ENCODE data around the gene RALGAPA2. TPM values are rescaled to one million over a fixed set of nuclear protein-coding genes. Genes with fewer than 3 reads are reported as not detected.

Gene RALGAPA2
- total and polyA plus RNA-seq, 2 of the 13 experiments (the other 11 are each of a cell fraction or from before 2014, with no cell fraction given): 13.8 to 17.7 TPM

- no peak for TF ChIP-seq LRRFIP1 (CRISPR knock-in tag; conservative IDR thresholded peaks at IDR 0.05)
- TF ChIP-seq ZMYM4 (CRISPR knock-in tag; IDR thresholded peaks at IDR 0.05): peak; percentile 65
- TF ChIP-seq, protein P1, sequence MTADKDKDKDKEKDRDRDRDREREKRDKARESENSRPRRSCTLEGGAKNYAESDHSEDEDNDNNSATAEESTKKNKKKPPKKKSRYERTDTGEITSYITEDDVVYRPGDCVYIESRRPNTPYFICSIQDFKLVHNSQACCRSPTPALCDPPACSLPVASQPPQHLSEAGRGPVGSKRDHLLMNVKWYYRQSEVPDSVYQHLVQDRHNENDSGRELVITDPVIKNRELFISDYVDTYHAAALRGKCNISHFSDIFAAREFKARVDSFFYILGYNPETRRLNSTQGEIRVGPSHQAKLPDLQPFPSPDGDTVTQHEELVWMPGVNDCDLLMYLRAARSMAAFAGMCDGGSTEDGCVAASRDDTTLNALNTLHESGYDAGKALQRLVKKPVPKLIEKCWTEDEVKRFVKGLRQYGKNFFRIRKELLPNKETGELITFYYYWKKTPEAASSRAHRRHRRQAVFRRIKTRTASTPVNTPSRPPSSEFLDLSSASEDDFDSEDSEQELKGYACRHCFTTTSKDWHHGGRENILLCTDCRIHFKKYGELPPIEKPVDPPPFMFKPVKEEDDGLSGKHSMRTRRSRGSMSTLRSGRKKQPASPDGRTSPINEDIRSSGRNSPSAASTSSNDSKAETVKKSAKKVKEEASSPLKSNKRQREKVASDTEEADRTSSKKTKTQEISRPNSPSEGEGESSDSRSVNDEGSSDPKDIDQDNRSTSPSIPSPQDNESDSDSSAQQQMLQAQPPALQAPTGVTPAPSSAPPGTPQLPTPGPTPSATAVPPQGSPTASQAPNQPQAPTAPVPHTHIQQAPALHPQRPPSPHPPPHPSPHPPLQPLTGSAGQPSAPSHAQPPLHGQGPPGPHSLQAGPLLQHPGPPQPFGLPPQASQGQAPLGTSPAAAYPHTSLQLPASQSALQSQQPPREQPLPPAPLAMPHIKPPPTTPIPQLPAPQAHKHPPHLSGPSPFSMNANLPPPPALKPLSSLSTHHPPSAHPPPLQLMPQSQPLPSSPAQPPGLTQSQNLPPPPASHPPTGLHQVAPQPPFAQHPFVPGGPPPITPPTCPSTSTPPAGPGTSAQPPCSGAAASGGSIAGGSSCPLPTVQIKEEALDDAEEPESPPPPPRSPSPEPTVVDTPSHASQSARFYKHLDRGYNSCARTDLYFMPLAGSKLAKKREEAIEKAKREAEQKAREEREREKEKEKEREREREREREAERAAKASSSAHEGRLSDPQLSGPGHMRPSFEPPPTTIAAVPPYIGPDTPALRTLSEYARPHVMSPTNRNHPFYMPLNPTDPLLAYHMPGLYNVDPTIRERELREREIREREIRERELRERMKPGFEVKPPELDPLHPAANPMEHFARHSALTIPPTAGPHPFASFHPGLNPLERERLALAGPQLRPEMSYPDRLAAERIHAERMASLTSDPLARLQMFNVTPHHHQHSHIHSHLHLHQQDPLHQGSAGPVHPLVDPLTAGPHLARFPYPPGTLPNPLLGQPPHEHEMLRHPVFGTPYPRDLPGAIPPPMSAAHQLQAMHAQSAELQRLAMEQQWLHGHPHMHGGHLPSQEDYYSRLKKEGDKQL (CRISPR knock-in tag; IDR thresholded peaks at IDR 0.05; ENCODE audit: low read depth): peak; percentile 39; the same call in 1 of the 2 replicates
- TF ChIP-seq, protein P2, sequence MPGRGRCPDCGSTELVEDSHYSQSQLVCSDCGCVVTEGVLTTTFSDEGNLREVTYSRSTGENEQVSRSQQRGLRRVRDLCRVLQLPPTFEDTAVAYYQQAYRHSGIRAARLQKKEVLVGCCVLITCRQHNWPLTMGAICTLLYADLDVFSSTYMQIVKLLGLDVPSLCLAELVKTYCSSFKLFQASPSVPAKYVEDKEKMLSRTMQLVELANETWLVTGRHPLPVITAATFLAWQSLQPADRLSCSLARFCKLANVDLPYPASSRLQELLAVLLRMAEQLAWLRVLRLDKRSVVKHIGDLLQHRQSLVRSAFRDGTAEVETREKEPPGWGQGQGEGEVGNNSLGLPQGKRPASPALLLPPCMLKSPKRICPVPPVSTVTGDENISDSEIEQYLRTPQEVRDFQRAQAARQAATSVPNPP (CRISPR knock-in tag; IDR thresholded peaks at IDR 0.05): no peak
- TF ChIP-seq ZNF331 (CRISPR knock-in tag; IDR thresholded peaks at IDR 0.05): peak; percentile 69; the same call in 1 of the 2 replicates
- peak; percentile 57; the same call in 1 of the 2 replicates for TF ChIP-seq SMYD3 (CRISPR knock-in tag; IDR thresholded peaks at IDR 0.05)
- TF ChIP-seq POGK (CRISPR knock-in tag; conservative IDR thresholded peaks at IDR 0.05): no peak; the same call in 1 of the 2 replicates
- 0 out of 2 replicates have a peak, but pooled peaks have one; percentile 66 for TF ChIP-seq ZNF567 (CRISPR knock-in tag; IDR thresholded peaks at IDR 0.05; ENCODE audit: borderline replicate concordance)
- peak; percentile 89 for TF ChIP-seq STAT6 (CRISPR knock-in tag; IDR thresholded peaks at IDR 0.05; ENCODE audit: borderline replicate concordance)
- peak; percentile 79; the same call in 1 of the 2 replicates for TF ChIP-seq ZNF580 (CRISPR knock-in tag; IDR thresholded peaks at IDR 0.05; ENCODE audit: borderline replicate concordance, low read depth)
- 0 out of 2 replicates have a peak, but pooled peaks have one; percentile 24 for TF ChIP-seq SOX13 (IDR thresholded peaks at IDR 0.05)
- TF ChIP-seq SOX13 (CRISPR knock-in tag; conservative IDR thresholded peaks at IDR 0.05 in 1 of 2, IDR thresholded peaks at IDR 0.05 in 1 of 2): peak in 1 of 2 experiments; percentile 72; a peak in 2 of 4 replicates
These were observed 163.7 kb downstream of the RALGAPA2 start (continued) for GRCh38 chr20:20548527-20549266.

Measured in HepG2 (cell line).